ENCODE measurements around the gene ECI1. TPM values are rescaled to one million over a fixed set of nuclear protein-coding genes. Genes with fewer than 3 reads are reported as not detected.
A peak's percentile ranks its signal among the peaks of the same experiment; 100 is the strongest.

ECI1 gene
- total and polyA plus RNA-seq, 2 of the 13 experiments (the other 11 are each of a cell fraction or from before 2014, with no cell fraction given): 82.0 to 102 TPM

DNA sequence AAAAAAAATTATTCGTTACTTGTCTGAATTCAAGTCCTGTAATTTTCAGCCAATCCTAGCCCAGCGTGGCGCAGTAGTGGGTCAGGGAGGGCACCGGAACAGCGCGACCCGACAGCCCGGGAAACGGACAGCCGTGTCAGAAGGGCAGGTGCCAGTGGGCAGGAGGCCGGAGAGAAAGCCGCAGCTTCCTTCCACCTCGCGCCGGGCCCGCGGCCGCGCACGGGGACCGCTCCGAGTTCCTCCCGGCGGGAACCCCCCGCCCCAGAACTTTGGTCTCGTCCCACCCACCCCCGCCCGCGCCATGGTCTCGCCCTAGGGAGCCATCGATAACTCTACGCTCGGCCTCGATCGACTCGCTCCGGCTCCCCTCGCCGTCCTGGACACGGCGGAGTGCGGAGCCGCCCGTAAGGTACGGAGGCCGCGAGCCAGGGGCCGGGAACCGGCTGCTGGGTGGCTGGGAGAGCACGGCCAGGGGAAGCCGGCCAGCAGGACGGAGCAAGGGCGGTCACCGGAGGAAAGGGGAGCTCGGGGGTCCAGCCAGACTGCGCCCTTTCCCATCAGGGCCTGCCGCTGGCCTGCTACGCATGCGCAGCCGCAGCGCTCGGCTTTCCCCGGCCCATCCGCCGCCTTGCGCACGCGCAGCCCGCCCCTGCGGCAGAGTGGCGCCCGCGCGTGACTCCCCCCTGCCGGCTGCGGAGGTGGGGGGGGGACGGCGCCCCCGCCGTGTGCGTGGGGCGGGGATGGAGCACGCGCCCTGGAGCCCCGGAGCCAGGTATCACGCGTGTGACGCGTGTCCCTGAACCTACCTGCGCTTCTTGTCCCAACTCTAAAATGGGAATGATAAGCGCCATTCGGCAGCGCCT lies 46.1 kb downstream of the ECI1 start, which contains the start of gene MLST8 (continued):
- TF ChIP-seq ZNF704 (CRISPR knock-in tag; IDR thresholded peaks at IDR 0.05; ENCODE audit: borderline replicate concordance): no peak
- TF ChIP-seq HOXA3 (CRISPR knock-in tag; IDR thresholded peaks at IDR 0.05): peak; percentile 49
- TF ChIP-seq HES4 (CRISPR knock-in tag; IDR thresholded peaks at IDR 0.05; ENCODE audit: borderline replicate concordance): peak; percentile 94
- TF ChIP-seq ZBTB49 (CRISPR knock-in tag; IDR thresholded peaks at IDR 0.05; ENCODE audit: borderline replicate concordance): 0 out of 2 replicates have a peak, but pooled peaks have one; percentile 44
- 0 out of 2 replicates have a peak, but pooled peaks have one; percentile 49 for TF ChIP-seq ZXDC (CRISPR knock-in tag; IDR thresholded peaks at IDR 0.05)
- peak; percentile 70 for TF ChIP-seq ZSCAN25 (CRISPR knock-in tag; IDR thresholded peaks at IDR 0.05)
- peak; percentile 58; the same call in 1 of the 2 replicates for TF ChIP-seq DR1 (CRISPR knock-in tag; IDR thresholded peaks at IDR 0.05)
- peak; percentile 64; the same call in 1 of the 2 replicates for TF ChIP-seq ZNF747 (CRISPR knock-in tag; IDR thresholded peaks at IDR 0.05; ENCODE audit: borderline replicate concordance)
- TF ChIP-seq MED8 (CRISPR knock-in tag; IDR thresholded peaks at IDR 0.05; ENCODE audit: insufficient replicate concordance): peak; percentile 62
- TF ChIP-seq ZNF446 (CRISPR knock-in tag; IDR thresholded peaks at IDR 0.05): peak; percentile 52; the same call in 1 of the 2 replicates
- no peak for TF ChIP-seq ZNF468 (CRISPR knock-in tag; IDR thresholded peaks at IDR 0.05)
- TF ChIP-seq ZNF510 (CRISPR knock-in tag; IDR thresholded peaks at IDR 0.05; ENCODE audit: low read depth): peak; percentile 22; the same call in 1 of the 2 replicates
- TF ChIP-seq CCDC6 (CRISPR knock-in tag; IDR thresholded peaks at IDR 0.05): peak; percentile 86
- TF ChIP-seq ZNF354B (CRISPR knock-in tag; IDR thresholded peaks at IDR 0.05): 0 out of 2 replicates have a peak, but pooled peaks have one; percentile 38
- peak; percentile 22; the same call in 1 of the 2 replicates for TF ChIP-seq CREM (IDR thresholded peaks at IDR 0.05)
- no peak for TF ChIP-seq CREM (CRISPR knock-in tag; IDR thresholded peaks at IDR 0.05)
- TF ChIP-seq ASH2L (IDR thresholded peaks at IDR 0.05; ENCODE audit: insufficient read length, low read depth, low read length): peak; percentile 89
- no peak for TF ChIP-seq CEBPZ (IDR thresholded peaks at IDR 0.05; ENCODE audit: low read length)
- peak; percentile 83 for TF ChIP-seq KMT2B (CRISPR knock-in tag; IDR thresholded peaks at IDR 0.05)

Measured in HepG2 (cell line).